Measurements from ENCODE around the gene PRG3.

PRG3 gene

GRCh38 chr11:57391539-57391938 lies 10.6 kb upstream of the PRG3 start:
- TF ChIP-seq CTCF (IDR thresholded peaks at IDR 0.05), result no peak

- TF ChIP-seq CTCF (IDR thresholded peaks at IDR 0.05), result no peak
Observed at GRCh38 chr11:57391111-57391510, 10.2 kb upstream of the PRG3 start.

GRCh38 chr11:57390535-57390934 lies 9.6 kb upstream of the PRG3 start, which contains the start of gene PRG2:
PRG2 (minus strand) TSS chr11:57390650; CDS start chr11:57389944, 706 bp downstream.
- TF ChIP-seq CTCF (IDR thresholded peaks at IDR 0.05), result no peak

GRCh38 chr11:57387289-57388030 lies 6.5 kb upstream of the PRG3 start:
- TF ChIP-seq CTCF (IDR thresholded peaks at IDR 0.05), result no peak

- TF ChIP-seq CTCF (IDR thresholded peaks at IDR 0.05), result no peak
Observed at GRCh38 chr11:57386178-57386940, 5.4 kb upstream of the PRG3 start.

- no peak for TF ChIP-seq CTCF (IDR thresholded peaks at IDR 0.05)
Observed at GRCh38 chr11:57379732-57380131, 1.2 kb downstream of the PRG3 start.

- no peak for TF ChIP-seq CTCF (IDR thresholded peaks at IDR 0.05)
Observed at GRCh38 chr11:57378186-57378585, 2.8 kb downstream of the PRG3 start.

All from LNCAP (cell line).